ENCODE measurements around the gene NUP54.

Gene NUP54

DNA sequence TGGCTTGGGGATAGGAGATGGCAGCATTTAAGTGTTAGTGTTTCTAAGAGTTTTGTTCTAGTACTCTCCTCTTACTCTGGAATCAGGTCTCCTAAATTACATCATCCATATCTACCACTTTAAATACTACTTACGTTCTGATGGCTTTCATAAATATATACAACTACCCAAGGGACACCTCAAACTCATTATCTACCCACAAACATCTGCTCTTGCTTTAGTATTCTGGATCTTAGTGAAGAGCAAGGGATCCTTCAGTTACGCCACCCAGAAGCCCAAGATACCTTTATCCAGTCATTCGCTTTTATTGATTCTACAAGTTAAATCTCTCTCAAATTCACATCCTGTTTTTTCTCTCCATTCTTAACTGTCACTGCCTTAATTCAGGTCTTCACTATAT is 7.0 kb downstream of the NUP54 start:
- no peak for DNase-seq

DNA sequence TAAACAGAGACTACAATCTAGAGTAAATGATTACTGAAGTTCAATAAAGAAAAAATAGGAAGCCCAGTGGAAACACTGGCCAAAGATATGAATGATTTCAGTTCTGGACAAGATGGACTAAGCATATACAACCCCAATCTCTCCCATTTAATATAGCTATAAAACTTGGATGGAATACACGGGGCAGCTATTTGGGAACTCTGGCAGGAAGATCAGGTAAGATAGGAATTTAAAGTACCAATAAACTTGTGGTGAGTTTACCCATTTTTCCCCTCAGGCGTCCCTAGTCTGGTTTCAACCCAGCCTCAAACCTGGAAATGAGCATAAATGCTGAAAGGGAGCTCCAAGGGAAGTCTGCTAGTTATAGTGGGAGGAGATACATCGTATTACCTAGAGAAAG is 20.4 kb downstream of the NUP54 start:
- DNase-seq: no peak

DNA sequence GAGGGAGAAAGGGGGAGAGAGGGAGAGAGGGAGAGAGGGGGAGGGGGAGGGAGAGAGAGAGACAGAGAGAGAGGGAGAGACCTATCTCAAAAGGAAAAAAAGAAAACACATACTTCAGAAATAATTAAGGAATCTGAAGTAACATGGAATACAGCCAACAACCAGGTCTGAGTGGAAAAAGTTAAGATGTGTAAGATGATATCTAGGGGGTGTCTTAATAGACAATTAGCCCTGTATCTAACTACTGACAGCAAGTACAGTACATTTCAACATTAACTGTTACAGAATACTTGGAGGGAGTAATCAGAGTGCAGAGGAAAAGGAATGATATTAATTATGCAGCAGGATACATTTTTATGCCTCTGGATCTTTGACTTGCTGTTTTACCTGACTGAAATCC is 22.4 kb downstream of the NUP54 start:
- DNase-seq: no peak

DNA sequence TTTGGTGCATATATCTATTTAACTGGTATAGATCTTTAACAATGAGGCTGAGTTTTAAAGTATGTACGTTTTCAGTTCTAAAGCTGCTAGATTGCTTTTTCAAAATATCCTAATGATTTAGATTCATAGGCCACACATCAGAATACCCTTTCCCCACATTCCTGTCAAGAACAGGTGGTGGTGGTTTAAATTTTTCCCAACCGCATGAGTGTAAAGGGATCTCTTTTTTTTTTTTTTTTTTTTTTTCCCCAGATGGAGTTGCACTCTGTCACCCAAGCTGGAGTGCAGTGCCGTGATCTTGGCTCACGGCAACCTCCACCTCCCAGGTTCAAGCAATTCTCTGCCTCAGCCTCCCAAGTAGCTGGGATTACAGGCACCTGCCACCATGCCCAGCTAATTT is 28.0 kb downstream of the NUP54 start:
- DNase-seq: no peak

DNA sequence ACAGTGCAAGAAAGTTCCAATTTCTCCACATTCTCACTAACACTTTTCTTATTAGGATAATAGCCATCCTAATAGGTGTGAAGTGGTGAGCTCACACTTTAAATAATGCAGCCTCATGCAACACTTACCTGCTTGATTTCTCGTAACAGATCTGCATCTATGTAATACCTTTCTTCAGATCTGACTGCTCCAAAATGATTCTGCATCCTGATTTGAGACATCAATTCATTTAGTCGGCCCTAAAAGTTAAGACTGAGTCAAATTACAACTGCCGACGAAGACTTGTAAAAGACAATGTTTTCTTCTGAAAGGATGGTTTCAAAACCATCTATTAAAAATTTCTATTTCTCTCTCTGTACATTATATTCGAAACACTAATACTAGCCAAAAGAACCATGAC is 30.7 kb downstream of the NUP54 start:
- no peak for DNase-seq

DNA sequence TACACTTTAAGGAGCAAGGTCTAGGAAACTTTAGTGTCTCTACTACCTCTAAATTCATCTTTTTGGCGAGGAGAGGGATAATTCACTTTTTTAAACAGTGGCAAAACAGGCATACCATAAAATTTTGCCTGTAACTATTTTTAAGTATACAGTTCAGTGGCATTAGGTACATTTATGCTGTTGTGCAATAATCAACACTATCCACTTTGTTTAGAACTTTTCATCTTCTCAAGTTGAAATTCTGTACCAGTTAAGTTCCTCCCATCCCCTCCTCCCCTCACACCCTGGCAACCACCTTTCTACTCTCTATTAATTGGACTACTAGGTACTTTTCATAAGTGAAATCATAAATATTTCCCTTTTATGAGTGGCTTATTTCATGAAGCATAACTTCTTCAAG is 31.4 kb downstream of the NUP54 start:
- DNase-seq: no peak

DNA sequence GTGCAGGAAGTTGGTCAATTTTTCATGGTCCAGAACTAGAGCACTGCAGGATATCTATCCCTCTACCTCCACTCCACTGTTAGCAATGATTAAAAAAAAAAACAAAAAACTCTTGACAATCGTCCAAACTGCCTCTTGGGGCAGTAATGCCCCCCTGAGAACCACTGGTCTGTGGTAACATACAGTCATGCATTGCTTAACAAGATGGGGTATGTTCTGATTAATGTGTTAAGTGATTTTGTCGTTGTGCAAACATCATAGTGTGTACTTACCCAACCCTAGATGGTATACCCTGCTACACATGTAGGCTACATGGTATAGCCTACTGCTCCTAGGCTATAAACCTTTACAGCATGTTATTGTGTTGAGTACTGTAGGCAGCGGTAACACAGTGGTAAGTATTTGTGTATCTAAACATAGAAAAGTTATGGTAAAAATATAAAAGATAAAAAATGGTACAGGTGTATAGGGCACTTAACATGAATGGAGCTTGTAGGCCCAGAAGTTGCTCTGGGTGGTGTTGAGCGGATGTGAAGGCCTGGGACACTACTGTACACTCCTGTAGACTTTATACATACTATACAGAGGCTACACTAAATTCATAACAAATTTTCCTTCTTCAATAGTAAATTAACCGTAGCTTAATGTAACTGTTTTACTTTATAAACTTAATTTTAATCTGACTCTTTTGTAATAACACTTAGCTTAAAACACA is 39.6 kb downstream of the NUP54 start:
- DNase-seq: no peak

DNA sequence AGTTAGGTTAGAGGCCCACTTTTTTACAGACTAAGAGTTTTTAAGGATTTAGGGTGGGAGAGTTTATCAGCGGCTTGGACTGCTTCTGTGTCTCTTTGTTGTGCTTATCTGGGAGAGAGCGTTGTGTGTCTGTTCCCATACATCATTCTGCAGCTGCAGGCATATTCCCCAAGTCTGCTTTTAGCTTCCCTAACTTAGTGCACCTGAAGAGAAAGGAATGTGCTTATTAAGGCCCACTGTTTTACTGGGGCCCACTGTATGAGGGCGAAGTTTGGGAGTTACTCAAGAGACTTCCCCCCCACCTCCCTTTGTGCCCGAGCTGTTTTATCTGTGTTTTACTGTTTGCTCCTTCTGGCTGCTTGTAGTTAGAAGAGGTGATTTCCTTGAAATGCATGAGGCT is 41.8 kb downstream of the NUP54 start:
- DNase-seq: no peak

DNA sequence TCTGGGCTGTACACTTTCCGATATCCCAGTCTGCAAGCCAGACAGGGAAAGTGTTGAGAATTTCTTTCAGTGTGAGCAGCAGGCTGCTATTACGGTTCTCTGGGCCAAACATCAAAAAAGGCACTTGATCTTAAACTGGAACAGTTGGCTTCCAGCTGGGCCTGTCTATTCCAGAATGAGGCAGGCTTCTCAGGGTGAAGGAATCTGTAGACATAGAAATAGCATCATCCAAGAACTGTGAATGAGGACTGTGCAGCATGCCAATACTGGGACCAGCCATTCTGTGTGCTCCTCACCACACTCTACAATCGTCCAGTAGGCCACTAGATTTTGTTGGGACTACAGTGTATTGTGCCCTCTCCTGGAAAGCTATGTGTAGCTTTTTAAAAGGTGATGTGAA is 42.5 kb downstream of the NUP54 start:
- no peak for DNase-seq

DNA sequence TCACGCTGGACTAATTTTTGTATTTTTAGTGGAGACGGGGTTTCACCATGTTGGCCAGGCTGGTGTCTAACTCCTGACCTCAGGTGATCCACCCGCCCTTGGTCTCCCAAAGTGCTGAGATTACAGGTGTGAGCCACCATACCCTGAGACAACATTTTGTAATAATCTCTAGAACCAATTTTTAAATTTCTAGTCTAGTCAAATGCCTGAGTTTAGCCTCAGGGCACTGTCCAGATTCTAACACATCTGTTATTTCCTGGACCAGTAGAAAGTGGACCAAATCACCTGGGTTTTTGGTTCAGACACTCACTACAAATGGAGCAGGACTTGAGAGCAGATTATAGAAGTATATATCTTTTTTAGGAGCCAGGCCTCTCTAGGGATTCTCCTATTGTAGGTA is 52.1 kb downstream of the NUP54 start:
- DNase-seq: no peak

DNA sequence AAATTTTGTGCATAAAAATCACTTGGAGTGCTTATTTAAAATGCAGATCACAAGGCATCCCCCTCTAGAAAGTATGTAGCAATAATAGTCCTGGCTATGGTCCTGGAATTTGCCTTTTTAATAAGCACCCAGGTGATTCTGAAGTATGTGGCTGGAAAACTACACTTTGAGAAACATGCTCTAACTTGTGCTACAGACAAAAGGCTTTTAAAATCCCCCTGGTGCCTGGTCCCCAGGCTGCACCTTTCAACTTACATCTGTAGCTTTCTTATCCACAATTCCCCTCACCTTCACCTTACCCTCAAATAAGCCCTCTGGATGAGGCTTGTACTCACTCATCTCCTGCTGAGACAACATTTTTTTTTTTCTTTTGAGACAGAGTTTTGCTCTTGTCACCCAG is 52.6 kb downstream of the NUP54 start:
- no peak for DNase-seq

DNA sequence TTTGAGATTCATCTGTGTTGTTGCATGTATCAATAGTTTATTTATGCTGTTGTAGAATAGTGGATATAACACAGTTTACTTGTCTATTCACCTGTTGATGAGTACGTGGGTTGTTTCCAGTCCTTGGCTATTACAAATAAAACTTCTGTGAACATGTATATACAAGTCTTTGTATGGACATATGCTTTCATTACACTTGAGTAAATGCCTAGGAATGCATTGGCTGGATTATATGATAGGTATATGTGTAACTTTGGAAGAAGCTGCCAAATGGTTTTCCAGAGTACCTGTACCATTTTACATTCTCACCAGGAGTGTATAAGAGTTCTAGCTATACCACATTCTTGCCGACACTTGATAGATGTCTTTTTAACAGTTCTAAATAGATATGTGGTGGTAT is 57.1 kb downstream of the NUP54 start:
- DNase-seq: no peak

DNA sequence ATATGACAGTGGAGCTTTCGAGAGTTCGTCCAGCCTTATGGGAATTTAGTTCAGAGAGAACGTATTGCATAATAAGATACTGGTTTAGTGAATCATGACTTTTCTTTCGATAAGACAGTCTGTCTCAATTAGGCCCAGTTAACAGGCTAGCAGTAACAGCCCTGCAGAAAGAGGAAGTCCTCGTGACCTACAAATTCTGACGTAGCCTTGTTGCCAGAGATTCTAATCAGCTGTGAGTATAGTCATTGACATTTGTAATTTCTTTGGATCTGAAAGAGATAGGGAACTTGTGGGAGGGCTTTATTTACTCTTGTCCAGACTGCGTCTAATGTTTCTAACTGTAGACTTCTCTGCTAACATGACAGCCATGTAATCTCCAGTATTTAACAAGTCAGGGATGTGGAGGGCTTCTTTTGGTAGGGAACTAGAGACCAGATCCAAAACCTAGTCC is 57.9 kb downstream of the NUP54 start:
- DNase-seq: no peak

DNA sequence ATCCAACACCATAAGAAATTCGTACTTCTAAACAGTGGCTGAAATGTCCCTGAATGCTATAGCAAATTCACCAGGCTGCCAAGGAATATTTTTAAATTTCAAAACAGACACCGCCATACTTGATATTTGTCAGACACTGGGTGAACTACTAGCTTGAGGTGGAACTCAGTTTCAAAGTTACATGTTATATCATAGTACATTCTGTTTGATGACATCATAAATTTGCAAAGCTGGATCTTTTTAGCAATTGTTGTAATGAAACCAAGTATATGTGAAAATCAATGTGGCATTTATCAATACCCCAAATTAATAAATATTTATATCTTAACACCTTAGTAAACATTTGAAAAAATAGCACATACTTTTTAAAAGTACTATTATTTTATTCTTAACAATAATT is 59.5 kb downstream of the NUP54 start:
- no peak for DNase-seq

DNA sequence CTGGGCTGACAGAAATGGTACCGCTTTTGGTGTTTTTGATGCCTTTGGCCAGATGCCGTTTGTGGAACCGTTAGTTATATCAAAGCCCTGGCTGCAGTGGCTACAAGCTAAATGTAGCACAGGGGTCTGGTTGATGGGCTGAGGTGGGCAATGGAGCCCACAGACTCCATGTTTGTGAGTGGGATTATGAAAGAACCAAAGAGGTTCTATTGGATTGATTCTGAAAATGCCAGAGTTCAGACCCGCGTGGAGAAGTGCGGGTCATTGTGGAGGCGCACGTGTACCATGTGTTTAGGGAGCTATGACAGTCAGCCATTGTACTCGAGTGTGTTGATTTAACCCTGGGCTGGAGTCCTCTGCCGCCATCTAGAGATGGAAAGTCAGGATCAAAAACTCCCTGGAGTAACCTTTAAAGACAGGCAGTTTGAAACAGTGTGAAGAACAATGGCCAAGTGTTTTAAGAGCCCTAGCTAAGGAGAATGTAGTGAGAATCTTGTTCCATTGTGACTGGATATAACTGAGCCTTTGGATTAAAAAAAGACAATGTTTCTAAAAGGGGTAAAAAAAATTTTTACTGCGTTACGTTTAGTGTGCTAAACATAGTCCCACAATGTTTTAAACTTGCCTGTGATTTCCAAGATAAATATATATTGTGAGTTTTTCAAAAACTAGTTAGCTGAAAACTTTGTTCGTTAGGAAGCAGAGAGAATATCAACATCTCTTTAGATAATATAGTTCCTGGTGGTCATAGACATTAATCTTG is 61.0 kb downstream of the NUP54 start:
- DNase-seq: no peak

DNA sequence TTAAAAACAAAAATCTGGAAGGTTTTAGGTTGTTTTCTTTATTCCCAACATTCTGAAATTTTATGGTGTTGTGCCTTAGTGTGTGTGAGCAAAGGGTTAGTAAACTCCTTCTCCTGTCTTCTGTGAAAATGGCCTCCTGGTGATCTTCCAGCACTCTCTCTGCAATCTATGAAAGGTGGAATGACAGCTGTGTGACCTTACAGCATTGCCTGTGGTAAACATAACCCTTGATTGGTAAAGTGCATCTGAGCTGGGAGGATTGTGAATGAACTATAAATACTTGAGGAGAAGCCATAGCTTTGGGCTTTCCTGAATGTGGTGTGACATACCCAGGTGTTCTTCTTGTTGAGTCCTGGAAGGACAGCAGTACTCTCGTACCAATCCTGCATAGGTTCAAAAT is 63.7 kb downstream of the NUP54 start:
- DNase-seq: no peak

DNA sequence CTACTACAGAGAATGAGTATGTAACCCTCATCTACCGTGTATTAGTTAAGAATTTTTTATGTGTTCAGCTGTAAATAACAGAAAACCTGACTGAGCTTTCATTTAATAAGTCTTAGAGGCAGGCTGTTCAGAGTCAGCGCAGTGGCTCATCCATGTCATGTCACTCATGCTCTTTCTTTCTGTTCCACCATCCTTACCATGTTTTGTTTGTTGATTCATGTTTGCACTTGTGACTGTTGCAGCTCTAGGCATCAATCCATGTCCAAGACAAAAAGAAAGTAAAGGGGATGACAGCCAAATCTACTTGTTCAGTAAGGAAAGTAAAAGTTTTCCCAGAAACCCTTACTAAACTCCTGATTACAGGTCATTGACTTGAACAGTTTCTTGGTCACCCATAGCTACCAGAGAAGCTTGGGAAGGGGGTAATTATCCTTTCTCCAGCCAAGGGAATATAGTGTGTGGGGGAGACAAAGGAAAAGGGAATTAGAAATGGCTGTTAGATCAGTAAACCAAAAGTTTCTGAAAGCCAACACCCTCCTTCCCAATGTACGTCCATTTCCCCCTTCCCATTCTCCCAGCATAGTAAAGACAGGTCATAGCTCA is 64.7 kb downstream of the NUP54 start:
- no peak for DNase-seq

DNA sequence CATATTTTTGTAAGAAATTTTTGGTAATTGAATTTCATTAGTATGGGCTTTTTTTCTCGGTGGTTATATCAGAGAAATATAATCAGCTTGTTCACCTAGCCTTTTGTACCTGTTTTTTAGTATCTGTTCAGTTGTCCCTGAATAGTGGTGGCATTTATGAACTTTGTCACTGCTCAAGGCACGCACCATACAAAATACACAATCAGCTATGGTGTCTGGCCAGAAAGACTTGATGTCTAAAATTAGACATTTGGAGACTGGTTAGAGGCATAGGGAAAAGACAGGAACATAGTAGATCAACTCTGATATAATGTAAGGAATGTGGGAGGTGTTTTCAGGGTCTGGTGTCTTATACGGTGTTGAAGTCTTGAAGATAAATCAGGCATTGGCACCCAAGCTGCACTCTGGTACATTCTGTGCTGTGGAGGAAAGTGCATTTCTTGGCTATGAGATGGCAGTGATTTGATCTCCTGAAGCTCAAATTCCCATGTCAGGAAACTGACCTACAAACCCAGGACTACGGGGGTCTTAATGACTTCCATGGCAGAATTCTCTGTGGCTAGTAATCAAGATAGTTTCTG is 70.1 kb downstream of the NUP54 start:
- no peak for DNase-seq

DNA sequence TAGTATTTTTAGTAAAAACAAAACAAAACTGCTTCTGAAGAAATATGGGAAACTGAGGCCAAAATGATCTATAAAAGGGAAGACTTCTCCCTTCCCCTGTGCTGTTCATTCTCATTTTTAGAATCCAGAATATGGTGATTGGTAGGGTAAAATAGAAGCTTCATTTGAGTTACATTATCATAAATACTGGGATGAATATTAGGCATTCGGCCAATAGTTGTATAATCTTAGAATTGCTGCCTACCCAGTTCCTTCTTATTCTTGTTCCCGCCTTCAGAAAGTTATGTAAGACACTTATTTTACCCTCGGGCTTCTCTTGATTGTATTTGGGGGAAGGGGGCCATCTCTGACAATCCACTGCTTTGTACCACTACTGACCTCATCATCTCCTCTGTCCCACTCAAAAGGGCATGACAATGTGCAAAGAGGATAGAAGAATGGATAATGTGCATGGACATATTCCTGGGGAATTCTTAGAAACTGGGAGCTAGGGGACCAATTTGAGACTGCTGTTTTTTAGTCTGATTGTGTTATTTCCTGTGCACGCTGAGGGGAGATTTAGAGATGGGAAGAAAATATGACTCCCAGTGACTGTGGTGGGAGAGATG is 73.1 kb downstream of the NUP54 start:
- no peak for DNase-seq

DNA sequence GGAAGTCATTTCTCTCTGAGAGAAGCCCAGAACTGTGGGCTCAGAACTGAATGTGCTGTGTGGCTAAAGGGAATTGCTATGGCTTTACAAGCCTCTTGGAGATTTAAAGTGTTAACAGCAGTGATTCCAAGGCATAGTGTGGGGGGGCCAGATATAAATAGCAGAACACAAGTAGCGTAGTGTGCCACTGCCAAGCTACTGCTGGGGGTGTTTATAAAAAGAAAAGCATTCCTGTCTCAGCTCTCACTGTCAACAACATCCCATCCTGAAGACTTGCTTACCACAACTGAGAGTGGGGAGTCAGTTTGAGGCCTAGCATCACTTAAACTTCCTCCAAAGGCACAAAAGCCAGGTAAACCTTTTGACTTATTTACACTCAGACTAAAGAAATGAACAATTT is 73.7 kb downstream of the NUP54 start, which contains the start of gene ART3:
Gene ART3 (plus strand): TSS at position 242 of the 400 bp plus-strand sequence. CDS start 1,181 bp downstream, outside the sequence.
- no peak for DNase-seq

DNA sequence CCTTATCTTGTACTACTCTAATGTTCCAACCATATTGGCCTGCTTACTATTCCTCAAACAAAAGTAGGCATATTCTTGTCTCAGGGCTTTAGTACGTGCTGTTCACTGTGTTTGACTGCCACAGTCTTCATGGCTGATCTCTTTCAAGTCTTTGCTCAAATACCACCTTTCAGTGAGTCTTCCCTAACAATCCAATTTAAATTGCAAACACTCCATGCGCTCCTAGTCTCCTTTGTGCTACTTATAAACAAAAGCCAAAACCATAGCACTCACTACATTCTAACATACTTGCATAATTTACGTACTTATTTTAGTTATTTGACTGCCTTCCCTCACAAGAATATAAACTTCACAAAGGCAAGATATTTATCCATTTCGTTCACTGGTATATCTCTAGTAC is 75.4 kb downstream of the NUP54 start:
- no peak for DNase-seq

DNA sequence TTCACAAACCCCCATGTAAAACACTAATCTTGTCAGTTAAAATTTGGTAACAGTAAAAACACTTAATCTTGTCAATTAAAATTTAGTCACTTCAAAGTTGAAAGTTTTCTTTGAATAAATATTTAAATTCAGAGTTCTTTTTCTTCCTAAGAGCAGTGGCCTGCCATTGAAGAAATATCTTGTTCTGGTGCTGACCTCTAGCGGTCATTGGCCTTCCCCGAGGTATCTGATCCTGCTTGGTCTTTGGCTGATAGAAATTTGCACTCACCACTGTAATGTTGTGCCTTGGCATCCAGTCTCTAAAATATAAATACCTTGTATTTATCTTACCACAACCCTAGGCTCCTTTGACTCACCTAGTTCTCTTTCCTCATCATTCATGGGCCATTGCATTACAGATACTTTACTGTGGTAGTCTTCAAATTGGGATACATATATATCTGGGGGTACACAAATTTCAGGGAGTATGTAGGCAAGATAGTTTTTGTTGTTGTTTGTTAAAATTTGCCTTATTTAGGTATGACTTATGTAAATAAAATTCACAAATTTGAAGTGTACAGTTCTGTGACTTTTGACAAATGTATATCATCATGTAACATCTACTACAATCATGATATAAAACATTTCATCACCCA is 80.4 kb downstream of the NUP54 start:
- DNase-seq: peak; percentile 64 to 69

DNA sequence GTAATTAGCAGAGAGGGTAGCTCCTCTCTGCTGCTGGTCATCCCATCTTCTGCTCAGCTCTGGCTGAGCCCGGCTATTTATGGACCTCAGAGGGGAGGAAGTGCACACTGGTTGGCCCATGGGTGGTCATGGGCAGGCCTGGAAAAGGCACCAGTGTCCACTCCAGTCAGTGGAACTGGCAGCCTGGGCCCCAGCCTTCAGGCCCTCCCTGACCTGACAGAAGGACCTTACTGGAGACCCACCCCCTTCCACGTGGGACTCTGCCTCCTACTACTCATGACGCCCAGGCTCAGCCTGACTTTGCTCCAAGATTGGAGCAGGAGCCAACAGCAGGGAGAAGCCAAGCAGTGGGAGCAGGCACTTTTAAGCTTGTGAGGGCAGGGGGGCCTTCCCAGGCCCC is 81.7 kb downstream of the NUP54 start:
- no peak for DNase-seq

Measured in activated CD4-positive, alpha-beta T cell treated with anti-CD3 and anti-CD28 coated beads, Interleukin-2, amount 50 U/mL, for 4 hours (primary cell).